Caco-2 (cell line): ENCODE results near the gene MTERF1. TPM values are rescaled to one million over a fixed set of nuclear protein-coding genes. Genes with fewer than 3 reads are reported as not detected.

ENCODE experiments used
- BruUV-seq: library from RNA; stranded (reverse); fragments of 400-500 nt; replicated peaks from 2 replicates; lab custom pipeline; 2021; lab: Mats Ljungman, UMichigan
- CTCF ChIA-PET: fragments of 300-600 bp; sonication (Branson Sonifier 250); formaldehyde crosslinking; loops from one replicate; lab custom pipeline; 2022; ENCODE audit warnings: antibody characterized with exemption; lab: Charles Lee
- POLR2A ChIA-PET: fragments of 300-600 bp; sonication (Branson Sonifier 250); formaldehyde crosslinking; loops from one replicate; lab custom pipeline; 2022; ENCODE audit warnings: antibody characterized with exemption; lab: Charles Lee
- DNase-seq, 2 experiments: peaks; one replicate each; pipeline versions ENCODE4 v3.0.0 to v3.0.0-alpha.2; 2020 to 2022
- H3K27me3 ChIP-seq: replicated peaks from 2 replicates; pipeline ENCODE4 v1.6.0; 2011; ENCODE audit warnings: low read length; ENCODE audit not compliant: control insufficient read depth, insufficient read depth
- H3K36me3 ChIP-seq: 2 replicates; pipeline ENCODE4 v1.5.1; 2011; ENCODE audit warnings: low read length; ENCODE audit not compliant: control insufficient read depth, insufficient read depth
- H3K4me1 ChIP-seq: fragments of 250-450 bp; sonication (Bioruptor Pico); 2 replicates; pipeline ENCODE4 v1.5.1; 2020; ENCODE audit warnings: mild to moderate bottlenecking
- H3K4me3 ChIP-seq: 2 replicates; pipeline ENCODE4 v1.5.1; 2011; ENCODE audit warnings: low read depth, mild to moderate bottlenecking, control low read depth, low read length
- H3K9me3 ChIP-seq: fragments of 250-450 bp; sonication (Bioruptor Pico); 2 replicates; pipeline ENCODE4 v1.5.1; 2020; ENCODE audit warnings: mild to moderate bottlenecking, moderate library complexity
- H3K27ac Mint-ChIP-seq: one replicate; pipeline ENCODE4 v1.8.0; 2022; ENCODE audit warnings: mixed read lengths; ENCODE audit not compliant: unreplicated experiment
- H3K27me3 Mint-ChIP-seq: one replicate; pipeline ENCODE4 v1.8.0; 2022; ENCODE audit warnings: mixed read lengths; ENCODE audit not compliant: insufficient read depth, unreplicated experiment
- H3K36me3 Mint-ChIP-seq: one replicate; pipeline ENCODE4 v1.8.0; 2022; ENCODE audit warnings: mild to moderate bottlenecking, mixed read lengths; ENCODE audit not compliant: insufficient read depth, unreplicated experiment
- H3K4me1 Mint-ChIP-seq: one replicate; pipeline ENCODE4 v1.8.0; 2022; ENCODE audit warnings: low read depth, mixed read lengths; ENCODE audit not compliant: unreplicated experiment
- H3K4me3 Mint-ChIP-seq: one replicate; pipeline ENCODE4 v1.8.0; 2022; ENCODE audit warnings: mild to moderate bottlenecking, moderate library complexity, mixed read lengths; ENCODE audit not compliant: unreplicated experiment
- H3K9me3 Mint-ChIP-seq: one replicate; pipeline ENCODE4 v1.8.0; 2022; ENCODE audit warnings: mixed read lengths; ENCODE audit not compliant: unreplicated experiment
- intact Hi-C: fragments of 100-400 bp; cut with micrococcal nuclease; formaldehyde crosslinking; loops from one replicate; pipeline ENCODE4 v1.10.0; 2022; ENCODE audit not compliant: unreplicated experiment
- total RNA-seq: library from RNA; stranded (reverse); gene quantifications from 2 replicates; pipeline ENCODE4 v1.2.3, GENCODE V29; 2022
- TF ChIP-seq, protein P1 (sequence below), 2 experiments: fragments of 200-600 bp in 1 of 2; IDR thresholded peaks; 1 replicate in 1 of 2; 2 replicates in 1 of 2; pipeline versions ENCODE4 v1.5.1 to v1.8.0; 2011 to 2022; ENCODE audit warnings: antibody characterized with exemption in 1 of 2, control low read depth in 1 of 2, inconsistent platforms in 1 of 2, low read depth in 1 of 2, low read length in 1 of 2, mild to moderate bottlenecking in 1 of 2, moderate library complexity in 1 of 2; ENCODE audit not compliant: insufficient read depth in 1 of 2, severe bottlenecking in 1 of 2, unreplicated experiment in 1 of 2

MTERF1 gene
- total RNA-seq, 1 experiment from 2014 or later, result 16.2 TPM

- peaks cover 5% of the 10 kb centered on the region for H3K36me3 Mint-ChIP-seq
These were observed 3.3 kb upstream of the MTERF1 start for GRCh38 chr7:91883676-91884362.

DNA sequence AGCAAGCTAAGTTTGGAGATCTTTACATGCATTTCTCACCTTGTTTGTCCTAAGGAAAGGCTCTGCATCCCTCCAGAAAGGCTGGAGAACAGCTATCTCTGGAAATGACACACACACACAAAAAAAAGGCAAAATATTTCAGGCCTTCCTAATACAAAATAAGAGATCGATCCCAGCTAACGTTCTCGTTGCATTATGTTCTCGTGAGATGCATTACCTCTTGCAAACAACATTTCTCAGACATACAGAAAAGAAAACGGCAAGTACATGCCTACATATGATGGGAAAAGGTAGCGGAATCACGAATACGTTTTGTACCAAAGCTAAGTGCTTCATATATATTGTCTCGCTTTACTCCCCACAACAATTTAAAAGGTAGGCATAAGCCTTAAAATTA, 488 bp downstream of the MTERF1 start:
- no peaks in the 10 kb centered on the region for H3K27me3 ChIP-seq
- H3K4me3 ChIP-seq, result peak overlapping the region; percentile 51
- ChIA-PET CTCF (interaction anchor here (0.6 to 2.3 kb wide), 9 partner anchors 13 to 567 kb away, joined by 3 to 14 read pairs (median 4); partner anchors contain the start of genes AKAP9 and GATAD1), POLR2A (interaction anchor here (0.7 kb wide), 2 partner anchors 9 to 61 kb away, joined by 3 read pairs; no protein-coding TSS in a partner anchor)
- DNase-seq, result no peak
- Mint-ChIP-seq H3K9me3 (no peaks in the 10 kb centered on the region), H3K27me3 (no peaks in the 10 kb centered on the region), H3K4me1 (no peaks in the 10 kb centered on the region), H3K27ac (peak overlapping the region; percentile 86), H3K4me3 (peak overlapping the region; percentile 90), H3K36me3 (peaks cover 17% of the 10 kb centered on the region)
- no peaks in the 10 kb centered on the region for H3K9me3 ChIP-seq
- no peaks in the 10 kb centered on the region for H3K36me3 ChIP-seq
- intact Hi-C loops, result loop anchor here (1.0 to 5.0 kb wide), 8 partner anchors 49 to 582 kb away; partner anchors contain the start of genes AKAP9, CYP51A1 and GATAD1
- no peaks in the 10 kb centered on the region for H3K4me1 ChIP-seq
- TF ChIP-seq, protein P1, sequence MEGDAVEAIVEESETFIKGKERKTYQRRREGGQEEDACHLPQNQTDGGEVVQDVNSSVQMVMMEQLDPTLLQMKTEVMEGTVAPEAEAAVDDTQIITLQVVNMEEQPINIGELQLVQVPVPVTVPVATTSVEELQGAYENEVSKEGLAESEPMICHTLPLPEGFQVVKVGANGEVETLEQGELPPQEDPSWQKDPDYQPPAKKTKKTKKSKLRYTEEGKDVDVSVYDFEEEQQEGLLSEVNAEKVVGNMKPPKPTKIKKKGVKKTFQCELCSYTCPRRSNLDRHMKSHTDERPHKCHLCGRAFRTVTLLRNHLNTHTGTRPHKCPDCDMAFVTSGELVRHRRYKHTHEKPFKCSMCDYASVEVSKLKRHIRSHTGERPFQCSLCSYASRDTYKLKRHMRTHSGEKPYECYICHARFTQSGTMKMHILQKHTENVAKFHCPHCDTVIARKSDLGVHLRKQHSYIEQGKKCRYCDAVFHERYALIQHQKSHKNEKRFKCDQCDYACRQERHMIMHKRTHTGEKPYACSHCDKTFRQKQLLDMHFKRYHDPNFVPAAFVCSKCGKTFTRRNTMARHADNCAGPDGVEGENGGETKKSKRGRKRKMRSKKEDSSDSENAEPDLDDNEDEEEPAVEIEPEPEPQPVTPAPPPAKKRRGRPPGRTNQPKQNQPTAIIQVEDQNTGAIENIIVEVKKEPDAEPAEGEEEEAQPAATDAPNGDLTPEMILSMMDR (IDR thresholded peaks at IDR 0.05; ENCODE audit: insufficient read depth in 1 of 2, low read depth in 1 of 2, low read length in 1 of 2, severe bottlenecking in 1 of 2, unreplicated experiment in 1 of 2), result no peak
- BruUV-seq, result TSS peak; percentile 82

More at GRCh38 chr7:91883676-91884362, 3.3 kb upstream of the MTERF1 start:
- no peaks in the 10 kb centered on the region for H3K27me3 ChIP-seq
- H3K9me3 Mint-ChIP-seq, result no peaks in the 10 kb centered on the region
- TF ChIP-seq, protein P1 (IDR thresholded peaks at IDR 0.05; ENCODE audit: insufficient read depth in 1 of 2, low read depth in 1 of 2, low read length in 1 of 2, severe bottlenecking in 1 of 2, unreplicated experiment in 1 of 2), result no peak
- H3K4me3 ChIP-seq, result no peak overlapping the region
- no peak overlapping the region for H3K27ac Mint-ChIP-seq
- H3K9me3 ChIP-seq, result no peaks in the 10 kb centered on the region
- H3K27me3 Mint-ChIP-seq, result no peaks in the 10 kb centered on the region
- no TSS peak for BruUV-seq
- DNase-seq, result no peak
- ChIA-PET POLR2A (no interaction called here), CTCF (no interaction called here)
- no peaks in the 10 kb centered on the region for H3K4me1 Mint-ChIP-seq
- no peaks in the 10 kb centered on the region for H3K4me1 ChIP-seq
- H3K36me3 ChIP-seq, result no peaks in the 10 kb centered on the region
- H3K4me3 Mint-ChIP-seq, result no peak overlapping the region
- intact Hi-C loops, result loop anchor here (5.0 kb wide), 2 partner anchors 563 to 578 kb away; partner anchors contain the start of gene GATAD1

- H3K4me1 ChIP-seq, result no peaks in the 10 kb centered on the region
- Mint-ChIP-seq H3K4me1 (no peaks in the 10 kb centered on the region), H3K27ac (no peak overlapping the region), H3K36me3 (peaks cover 20% of the 10 kb centered on the region), H3K9me3 (no peaks in the 10 kb centered on the region), H3K4me3 (no peak overlapping the region), H3K27me3 (no peaks in the 10 kb centered on the region)
- no peak overlapping the region for H3K4me3 ChIP-seq
- POLR2A ChIA-PET, result no interaction called here
- DNase-seq, result no peak
- no TSS peak for BruUV-seq
- no peaks in the 10 kb centered on the region for H3K27me3 ChIP-seq
- no peaks in the 10 kb centered on the region for H3K36me3 ChIP-seq
- H3K9me3 ChIP-seq, result no peaks in the 10 kb centered on the region
- intact Hi-C loops, result no loop called here
- CTCF ChIA-PET, result no interaction called here
- TF ChIP-seq, protein P1 (IDR thresholded peaks at IDR 0.05; ENCODE audit: insufficient read depth in 1 of 2, low read depth in 1 of 2, low read length in 1 of 2, severe bottlenecking in 1 of 2, unreplicated experiment in 1 of 2), result peak in 1 of 2 experiments; percentile 29
These were observed 3.9 kb downstream of the MTERF1 start for GRCh38 chr7:91876391-91877133.
